ENCODE results near the gene TMEM145. TPM values are rescaled to one million over a fixed set of nuclear protein-coding genes. Genes with fewer than 3 reads are reported as not detected.

Gene TMEM145
- total RNA-seq, 1 experiment from 2014 or later, result 0.69 TPM

DNA sequence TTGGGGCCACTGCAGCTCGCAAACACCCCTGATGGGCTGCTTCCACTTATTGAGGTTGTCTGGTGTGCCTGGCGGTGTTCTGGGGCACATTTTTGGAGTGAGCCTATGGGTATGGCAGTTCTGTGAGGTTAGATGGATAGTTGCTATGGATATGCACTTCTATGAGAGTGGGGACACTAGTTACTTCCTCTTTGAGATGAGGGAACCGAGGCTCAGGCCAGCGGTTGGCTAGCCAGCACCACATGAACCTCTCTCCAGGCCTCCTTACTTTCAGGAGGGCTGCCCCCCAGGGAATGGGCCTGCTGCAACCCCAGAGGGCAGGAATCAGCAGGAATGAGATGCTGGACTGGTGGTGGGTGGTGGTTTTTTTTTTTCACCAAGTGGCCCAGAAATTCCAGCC is 24.7 kb upstream of the TMEM145 start:
- H3K27ac ChIP-seq (ENCODE audit: low read length), result no peak overlapping the region
- no peaks in the 10 kb centered on the region for H3K4me1 ChIP-seq (ENCODE audit: insufficient read depth, low read length)
- ChIA-PET CTCF (no interaction called here), POLR2A (ENCODE audit: unreplicated experiment) (no interaction called here)
- no peaks in the 10 kb centered on the region for H3F3A ChIP-seq (ENCODE audit: low read length, unreplicated experiment)
- H3K4me3 ChIP-seq (ENCODE audit: low read length), result no peak overlapping the region
- no peaks in the 10 kb centered on the region for H3K79me2 ChIP-seq (ENCODE audit: low read length)
- intact Hi-C loops (cut with micrococcal nuclease), result no loop called here
- ATAC-seq, result no peak
- DNase-seq, result no peak
- TF ChIP-seq EZH2phosphoT487 (IDR thresholded peaks at IDR 0.05; ENCODE audit: borderline replicate concordance, low read length), result no peak
- TF ChIP-seq EZH2 (IDR thresholded peaks at IDR 0.05; ENCODE audit: low read length, unreplicated experiment), result no peak
- TF ChIP-seq, protein P1, sequence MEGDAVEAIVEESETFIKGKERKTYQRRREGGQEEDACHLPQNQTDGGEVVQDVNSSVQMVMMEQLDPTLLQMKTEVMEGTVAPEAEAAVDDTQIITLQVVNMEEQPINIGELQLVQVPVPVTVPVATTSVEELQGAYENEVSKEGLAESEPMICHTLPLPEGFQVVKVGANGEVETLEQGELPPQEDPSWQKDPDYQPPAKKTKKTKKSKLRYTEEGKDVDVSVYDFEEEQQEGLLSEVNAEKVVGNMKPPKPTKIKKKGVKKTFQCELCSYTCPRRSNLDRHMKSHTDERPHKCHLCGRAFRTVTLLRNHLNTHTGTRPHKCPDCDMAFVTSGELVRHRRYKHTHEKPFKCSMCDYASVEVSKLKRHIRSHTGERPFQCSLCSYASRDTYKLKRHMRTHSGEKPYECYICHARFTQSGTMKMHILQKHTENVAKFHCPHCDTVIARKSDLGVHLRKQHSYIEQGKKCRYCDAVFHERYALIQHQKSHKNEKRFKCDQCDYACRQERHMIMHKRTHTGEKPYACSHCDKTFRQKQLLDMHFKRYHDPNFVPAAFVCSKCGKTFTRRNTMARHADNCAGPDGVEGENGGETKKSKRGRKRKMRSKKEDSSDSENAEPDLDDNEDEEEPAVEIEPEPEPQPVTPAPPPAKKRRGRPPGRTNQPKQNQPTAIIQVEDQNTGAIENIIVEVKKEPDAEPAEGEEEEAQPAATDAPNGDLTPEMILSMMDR (conservative IDR thresholded peaks at IDR 0.05; ENCODE audit: low read depth, low read length), result no peak
- H3K9me2 ChIP-seq (replicated peaks; ENCODE audit: low read length), result no peaks in the 10 kb centered on the region
- BruUV-seq (replicated peaks), result no TSS peak
- no peaks in the 10 kb centered on the region for H4K20me1 ChIP-seq (ENCODE audit: low read length)
- H3K9ac ChIP-seq (ENCODE audit: low read length), result no peak overlapping the region
- no peaks in the 10 kb centered on the region for H3K9me3 ChIP-seq (ENCODE audit: low read length)
- no peak overlapping the region for H3K4me2 ChIP-seq (ENCODE audit: low read length)
- no peaks in the 10 kb centered on the region for H3K36me3 ChIP-seq (ENCODE audit: low read depth, low read length)
- H3K27me3 ChIP-seq (ENCODE audit: low read length), result no peaks in the 10 kb centered on the region
- H2AFZ ChIP-seq (ENCODE audit: low read length), result no peak overlapping the region

DNA sequence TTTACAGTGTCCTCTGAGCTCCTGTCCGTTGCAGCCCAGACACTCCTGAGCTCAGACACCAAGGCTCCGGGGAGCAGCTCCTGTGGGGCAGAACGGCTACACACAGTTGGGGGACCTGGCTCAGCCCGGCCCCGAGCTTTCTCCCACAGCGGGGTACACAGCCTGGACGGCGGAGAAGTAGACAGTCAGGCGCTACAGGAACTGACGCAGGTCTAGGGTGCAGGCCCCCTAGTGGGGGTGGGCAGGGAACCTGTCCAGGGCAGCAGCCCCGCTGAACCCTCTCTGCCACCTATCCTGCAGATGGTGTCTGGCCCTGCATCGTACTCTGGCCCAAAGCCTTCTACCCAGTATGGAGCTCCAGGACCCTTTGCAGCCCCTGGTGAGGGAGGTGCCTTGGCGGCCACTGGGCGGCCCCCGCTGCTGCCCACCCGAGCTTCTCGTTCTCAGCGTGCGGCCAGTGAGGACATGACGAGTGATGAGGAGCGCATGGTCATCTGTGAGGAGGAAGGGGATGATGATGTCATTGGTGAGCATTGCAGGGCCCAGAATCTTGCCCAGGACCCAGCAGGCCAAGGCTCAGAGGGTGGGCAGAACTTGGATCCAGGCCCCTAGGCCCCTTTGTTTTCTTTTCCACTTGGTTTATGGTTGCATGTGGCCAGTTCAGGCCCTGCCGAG is 24.1 kb upstream of the TMEM145 start:
- Histone ChIP-seq H3K4me1 (ENCODE audit: insufficient read depth, low read length) (no peaks in the 10 kb centered on the region), H3K27ac (ENCODE audit: low read length) (no peak overlapping the region), H3K4me3 (ENCODE audit: low read length) (no peak overlapping the region), H3F3A (ENCODE audit: low read length, unreplicated experiment) (no peaks in the 10 kb centered on the region), H2AFZ (ENCODE audit: low read length) (no peak overlapping the region), H3K36me3 (ENCODE audit: low read depth, low read length) (no peaks in the 10 kb centered on the region), H4K20me1 (ENCODE audit: low read length) (no peaks in the 10 kb centered on the region), H3K9me2 (replicated peaks; ENCODE audit: low read length) (no peaks in the 10 kb centered on the region), H3K9ac (ENCODE audit: low read length) (no peak overlapping the region), H3K9me3 (ENCODE audit: low read length) (no peaks in the 10 kb centered on the region), H3K79me2 (ENCODE audit: low read length) (no peaks in the 10 kb centered on the region), H3K4me2 (ENCODE audit: low read length) (no peak overlapping the region), H3K27me3 (ENCODE audit: low read length) (no peaks in the 10 kb centered on the region)
- POLR2A ChIA-PET (ENCODE audit: unreplicated experiment), result no interaction called here
- DNase-seq (no peak), ATAC-seq (no peak)
- CTCF ChIA-PET, result no interaction called here
- intact Hi-C loops (cut with micrococcal nuclease), result no loop called here
- BruUV-seq (replicated peaks), result no TSS peak
- TF ChIP-seq, protein P1 (conservative IDR thresholded peaks at IDR 0.05; ENCODE audit: low read depth, low read length), result no peak
- TF ChIP-seq EZH2 (IDR thresholded peaks at IDR 0.05; ENCODE audit: low read length, unreplicated experiment) (no peak), EZH2phosphoT487 (IDR thresholded peaks at IDR 0.05; ENCODE audit: borderline replicate concordance, low read length) (no peak)

DNA sequence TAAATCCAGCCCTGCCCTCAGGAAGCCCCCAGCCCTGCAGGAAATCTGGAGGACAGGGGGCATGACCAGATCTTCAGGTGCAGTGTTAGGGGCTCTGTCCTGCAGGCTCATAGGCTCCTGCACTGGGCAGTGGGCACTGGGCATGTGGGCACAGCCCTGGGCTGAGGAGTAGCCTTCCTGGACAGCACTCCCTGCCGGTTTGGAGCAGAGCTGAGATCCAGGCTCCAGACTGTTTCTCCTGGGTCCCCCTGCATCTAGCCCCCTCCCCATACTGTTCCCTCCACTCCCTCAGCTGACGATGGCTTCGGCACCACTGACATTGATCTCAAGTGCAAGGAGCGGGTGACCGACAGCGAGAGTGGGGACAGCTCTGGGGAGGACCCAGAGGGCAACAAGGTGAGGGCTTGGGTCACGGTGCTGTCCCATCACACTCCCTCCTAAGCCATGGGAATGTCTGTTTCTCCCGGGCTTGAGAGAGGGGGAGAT is 23.5 kb upstream of the TMEM145 start:
- no peaks in the 10 kb centered on the region for H3F3A ChIP-seq (ENCODE audit: low read length, unreplicated experiment)
- H3K27me3 ChIP-seq (ENCODE audit: low read length), result no peaks in the 10 kb centered on the region
- no peak overlapping the region for H2AFZ ChIP-seq (ENCODE audit: low read length)
- H3K4me3 ChIP-seq (ENCODE audit: low read length), result no peak overlapping the region
- no peaks in the 10 kb centered on the region for H3K79me2 ChIP-seq (ENCODE audit: low read length)
- TF ChIP-seq EZH2 (IDR thresholded peaks at IDR 0.05; ENCODE audit: low read length, unreplicated experiment) (no peak), EZH2phosphoT487 (IDR thresholded peaks at IDR 0.05; ENCODE audit: borderline replicate concordance, low read length) (no peak)
- TF ChIP-seq, protein P1 (conservative IDR thresholded peaks at IDR 0.05; ENCODE audit: low read depth, low read length), result no peak
- no peak overlapping the region for H3K27ac ChIP-seq (ENCODE audit: low read length)
- H3K9me3 ChIP-seq (ENCODE audit: low read length), result no peaks in the 10 kb centered on the region
- no peaks in the 10 kb centered on the region for H3K36me3 ChIP-seq (ENCODE audit: low read depth, low read length)
- no peaks in the 10 kb centered on the region for H4K20me1 ChIP-seq (ENCODE audit: low read length)
- H3K4me2 ChIP-seq (ENCODE audit: low read length), result no peak overlapping the region
- POLR2A ChIA-PET (ENCODE audit: unreplicated experiment), result no interaction called here
- ATAC-seq (no peak), DNase-seq (no peak)
- no peak overlapping the region for H3K9ac ChIP-seq (ENCODE audit: low read length)
- no peaks in the 10 kb centered on the region for H3K4me1 ChIP-seq (ENCODE audit: insufficient read depth, low read length)
- H3K9me2 ChIP-seq (replicated peaks; ENCODE audit: low read length), result no peaks in the 10 kb centered on the region
- intact Hi-C loops (cut with micrococcal nuclease), result no loop called here
- BruUV-seq (replicated peaks), result no TSS peak
- CTCF ChIA-PET, result no interaction called here
